ENCODE measurements around the gene TASP1.

TASP1 gene

DNA sequence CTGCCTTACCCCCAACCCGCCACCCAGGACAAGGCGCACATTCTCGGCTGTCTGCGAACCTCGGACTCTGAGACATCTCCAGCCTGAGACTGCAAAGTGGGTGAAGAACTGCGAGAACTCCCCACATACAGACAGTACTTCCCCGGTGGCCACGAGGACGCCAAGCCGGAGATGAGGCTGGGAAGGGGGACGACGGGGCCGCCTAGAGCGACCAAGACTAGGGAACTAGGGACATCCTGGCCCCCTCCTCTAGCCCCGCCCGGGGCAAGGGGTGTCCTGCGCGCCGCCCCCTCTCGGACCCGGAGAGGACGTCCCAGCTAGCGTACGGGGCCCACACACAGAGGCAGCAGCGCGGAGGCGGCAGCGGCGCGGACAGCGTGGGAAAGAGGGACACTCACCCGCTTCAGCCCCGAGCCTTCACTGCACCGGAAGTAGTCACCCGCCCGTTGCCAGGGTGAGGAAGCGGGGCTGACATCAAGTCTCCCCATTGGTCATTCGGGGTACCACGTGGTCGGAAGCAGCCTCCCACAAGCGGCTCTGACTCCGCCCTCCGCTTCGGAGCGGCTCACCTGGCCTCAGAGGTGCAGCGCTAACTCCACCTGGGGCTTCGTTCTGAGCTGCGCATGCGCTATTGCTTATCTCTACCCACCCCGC, at the start of gene TASP1:
Gene TASP1, minus strand, starts transcription at position 437 of the 654 bp plus-strand sequence. CDS start 8,854 bp downstream, outside the sequence.
- TF ChIP-seq, protein P1, sequence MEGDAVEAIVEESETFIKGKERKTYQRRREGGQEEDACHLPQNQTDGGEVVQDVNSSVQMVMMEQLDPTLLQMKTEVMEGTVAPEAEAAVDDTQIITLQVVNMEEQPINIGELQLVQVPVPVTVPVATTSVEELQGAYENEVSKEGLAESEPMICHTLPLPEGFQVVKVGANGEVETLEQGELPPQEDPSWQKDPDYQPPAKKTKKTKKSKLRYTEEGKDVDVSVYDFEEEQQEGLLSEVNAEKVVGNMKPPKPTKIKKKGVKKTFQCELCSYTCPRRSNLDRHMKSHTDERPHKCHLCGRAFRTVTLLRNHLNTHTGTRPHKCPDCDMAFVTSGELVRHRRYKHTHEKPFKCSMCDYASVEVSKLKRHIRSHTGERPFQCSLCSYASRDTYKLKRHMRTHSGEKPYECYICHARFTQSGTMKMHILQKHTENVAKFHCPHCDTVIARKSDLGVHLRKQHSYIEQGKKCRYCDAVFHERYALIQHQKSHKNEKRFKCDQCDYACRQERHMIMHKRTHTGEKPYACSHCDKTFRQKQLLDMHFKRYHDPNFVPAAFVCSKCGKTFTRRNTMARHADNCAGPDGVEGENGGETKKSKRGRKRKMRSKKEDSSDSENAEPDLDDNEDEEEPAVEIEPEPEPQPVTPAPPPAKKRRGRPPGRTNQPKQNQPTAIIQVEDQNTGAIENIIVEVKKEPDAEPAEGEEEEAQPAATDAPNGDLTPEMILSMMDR (IDR thresholded peaks at IDR 0.05) = no peak

DNA sequence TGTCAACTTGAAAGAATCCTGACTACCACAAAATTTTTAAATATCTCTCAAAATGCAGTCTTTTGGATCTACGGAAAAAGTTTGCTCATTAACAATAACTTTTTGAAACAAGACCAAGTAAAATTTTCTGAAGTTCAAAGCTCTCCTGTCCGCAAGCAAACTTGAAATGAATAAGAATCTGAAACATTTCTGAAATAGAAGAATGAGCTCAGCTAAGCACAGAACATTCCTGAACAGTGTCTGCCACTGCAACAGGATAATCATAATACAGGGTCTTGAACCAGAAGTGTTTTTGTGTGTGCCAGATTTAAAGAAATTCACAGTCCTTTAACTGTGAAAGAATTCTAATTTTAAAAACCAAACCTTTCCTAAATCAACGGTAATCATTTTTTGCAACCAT, 49.1 kb upstream of the TASP1 start:
- TF ChIP-seq, protein P1 (IDR thresholded peaks at IDR 0.05) = no peak

DNA sequence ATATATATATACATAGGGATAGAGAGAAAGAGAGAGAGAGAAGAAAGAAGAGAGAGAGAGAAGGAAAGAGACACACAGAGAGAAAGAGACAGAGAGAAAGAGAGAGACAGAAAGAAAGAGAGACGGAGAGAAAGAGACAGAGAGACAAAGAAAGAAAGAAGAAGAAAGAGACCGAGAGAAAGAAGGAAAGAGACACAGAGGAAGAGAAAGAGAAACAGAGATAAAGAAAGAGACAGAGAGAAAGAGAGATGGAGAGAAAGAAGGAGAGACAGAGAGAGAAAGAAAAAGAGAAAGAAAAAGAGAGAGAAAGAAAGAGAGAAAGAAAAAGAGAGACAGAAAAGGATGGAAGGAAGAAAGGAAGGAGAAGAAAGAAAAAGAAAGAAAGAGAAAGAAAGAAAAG, 46.9 kb upstream of the TASP1 start:
- TF ChIP-seq, protein P1 (IDR thresholded peaks at IDR 0.05) = no peak

DNA sequence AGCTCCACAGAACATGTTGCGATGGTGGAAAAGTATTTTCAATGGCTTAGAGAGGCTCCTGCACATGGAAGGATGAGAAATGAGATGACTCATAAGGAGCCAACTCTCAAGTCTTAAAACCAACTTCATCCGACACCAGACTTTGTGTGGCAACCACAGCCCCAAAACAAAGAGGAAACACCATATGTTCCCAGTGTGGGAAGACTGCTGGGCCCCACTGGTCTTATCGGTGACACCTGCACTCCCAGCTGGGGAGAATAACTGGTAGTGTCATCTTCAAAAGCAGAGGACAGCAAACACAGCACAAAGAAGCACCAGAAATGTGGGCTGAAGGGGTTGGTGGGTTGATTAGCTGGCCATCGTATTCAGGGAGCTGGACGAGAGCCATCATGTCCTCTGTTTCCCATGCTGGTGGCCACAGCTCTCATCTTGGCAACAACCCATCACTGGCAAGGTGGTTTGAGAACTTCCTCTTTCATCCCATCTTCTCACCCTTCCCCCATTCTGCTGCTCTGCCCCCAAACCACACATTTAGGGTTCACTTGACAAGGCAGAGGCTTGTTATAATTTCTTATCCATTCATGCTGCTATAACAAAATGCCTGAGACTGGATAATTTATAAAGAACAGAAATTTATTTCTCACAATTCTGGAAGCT, 46.0 kb upstream of the TASP1 start:
- TF ChIP-seq, protein P1 (IDR thresholded peaks at IDR 0.05) = no peak

DNA sequence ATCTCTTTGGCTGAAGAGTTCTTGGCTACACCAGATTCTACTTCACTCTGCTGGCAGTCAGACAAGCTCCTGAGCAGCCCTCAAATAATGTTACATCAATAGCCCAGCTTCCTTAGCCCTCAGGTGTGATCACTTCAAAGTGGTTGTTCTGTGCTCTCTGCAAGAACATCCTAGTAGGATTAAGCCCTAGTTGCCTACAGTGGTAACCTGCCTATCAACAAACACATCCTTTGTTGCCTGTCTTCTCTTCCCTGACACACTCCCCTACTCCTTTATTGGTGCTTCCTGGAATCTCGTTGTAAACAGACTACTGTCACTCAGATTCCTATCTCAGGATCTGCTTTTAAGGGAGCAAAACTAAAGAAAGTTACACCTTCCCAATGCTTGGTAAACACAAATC, 45.1 kb upstream of the TASP1 start:
- TF ChIP-seq, protein P1 (IDR thresholded peaks at IDR 0.05) = no peak

GRCh38 chr20:13681248-13682125, 42.8 kb upstream of the TASP1 start:
- TF ChIP-seq, protein P1 (IDR thresholded peaks at IDR 0.05) = no peak

DNA sequence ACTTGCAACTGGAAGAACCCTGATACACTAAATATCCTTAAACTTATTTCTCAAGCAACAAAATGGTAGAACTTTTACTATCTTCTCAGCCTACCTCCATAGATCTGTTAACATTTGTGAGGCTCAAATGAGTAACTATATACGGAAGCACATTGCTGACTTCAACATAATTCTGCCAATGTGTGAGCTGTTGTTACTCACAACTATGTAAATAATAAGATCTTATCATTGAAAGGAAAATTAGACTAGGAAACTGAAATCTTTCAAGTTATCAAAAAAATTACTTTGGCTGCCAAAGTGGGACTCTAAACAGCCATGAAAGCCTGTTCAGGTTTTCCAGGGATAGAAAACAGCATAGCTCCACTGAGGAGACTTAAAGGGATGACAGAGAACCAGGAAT, 40.2 kb upstream of the TASP1 start:
- TF ChIP-seq, protein P1 (IDR thresholded peaks at IDR 0.05) = no peak
